Measurements from ENCODE around the gene HOXC11.

DNA sequence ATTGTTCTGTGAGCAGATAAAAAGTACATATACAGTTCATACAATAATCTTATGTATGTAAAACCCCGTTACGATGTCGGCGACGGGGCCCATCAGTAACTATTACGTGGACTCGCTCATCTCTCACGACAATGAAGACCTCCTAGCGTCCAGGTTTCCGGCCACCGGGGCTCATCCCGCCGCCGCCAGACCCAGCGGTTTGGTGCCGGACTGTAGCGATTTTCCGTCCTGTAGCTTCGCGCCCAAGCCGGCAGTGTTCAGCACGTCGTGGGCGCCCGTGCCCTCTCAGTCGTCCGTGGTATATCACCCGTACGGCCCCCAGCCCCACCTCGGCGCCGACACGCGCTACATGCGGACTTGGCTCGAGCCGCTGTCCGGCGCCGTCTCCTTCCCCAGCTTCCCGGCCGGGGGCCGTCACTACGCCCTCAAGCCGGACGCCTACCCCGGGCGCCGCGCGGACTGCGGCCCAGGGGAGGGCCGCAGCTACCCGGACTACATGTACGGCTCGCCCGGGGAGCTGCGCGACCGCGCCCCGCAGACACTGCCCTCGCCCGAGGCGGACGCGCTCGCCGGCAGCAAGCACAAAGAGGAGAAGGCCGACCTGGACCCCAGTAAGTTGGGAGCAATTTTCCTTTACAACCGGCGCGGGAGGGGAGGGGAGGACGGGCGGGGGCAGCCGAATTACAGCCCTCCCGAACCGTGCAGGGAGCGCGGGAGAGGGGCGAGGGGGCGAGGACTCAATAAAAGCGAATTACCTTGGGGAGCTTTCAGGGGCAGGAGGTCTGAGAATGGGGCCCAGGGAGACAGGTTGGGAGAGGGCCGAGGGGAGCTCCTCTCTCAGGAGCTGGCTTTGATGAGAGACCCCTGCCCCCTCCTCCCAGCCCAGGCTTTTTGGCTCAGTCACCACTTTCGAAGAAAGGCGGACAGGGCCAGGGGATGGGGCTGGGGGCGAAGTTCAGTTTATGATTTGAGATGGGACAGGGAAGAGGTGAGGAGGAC, 27.5 kb downstream of the HOXC11 start, which contains the start of gene HOXC9:
- TF ChIP-seq, protein P1, sequence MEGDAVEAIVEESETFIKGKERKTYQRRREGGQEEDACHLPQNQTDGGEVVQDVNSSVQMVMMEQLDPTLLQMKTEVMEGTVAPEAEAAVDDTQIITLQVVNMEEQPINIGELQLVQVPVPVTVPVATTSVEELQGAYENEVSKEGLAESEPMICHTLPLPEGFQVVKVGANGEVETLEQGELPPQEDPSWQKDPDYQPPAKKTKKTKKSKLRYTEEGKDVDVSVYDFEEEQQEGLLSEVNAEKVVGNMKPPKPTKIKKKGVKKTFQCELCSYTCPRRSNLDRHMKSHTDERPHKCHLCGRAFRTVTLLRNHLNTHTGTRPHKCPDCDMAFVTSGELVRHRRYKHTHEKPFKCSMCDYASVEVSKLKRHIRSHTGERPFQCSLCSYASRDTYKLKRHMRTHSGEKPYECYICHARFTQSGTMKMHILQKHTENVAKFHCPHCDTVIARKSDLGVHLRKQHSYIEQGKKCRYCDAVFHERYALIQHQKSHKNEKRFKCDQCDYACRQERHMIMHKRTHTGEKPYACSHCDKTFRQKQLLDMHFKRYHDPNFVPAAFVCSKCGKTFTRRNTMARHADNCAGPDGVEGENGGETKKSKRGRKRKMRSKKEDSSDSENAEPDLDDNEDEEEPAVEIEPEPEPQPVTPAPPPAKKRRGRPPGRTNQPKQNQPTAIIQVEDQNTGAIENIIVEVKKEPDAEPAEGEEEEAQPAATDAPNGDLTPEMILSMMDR (conservative IDR thresholded peaks at IDR 0.05) = no peak
- TF ChIP-seq EZH2 (IDR thresholded peaks at IDR 0.05; ENCODE audit: low read depth) = no peak
